ENCODE data around the gene PRKN. TPM values are rescaled to one million over a fixed set of nuclear protein-coding genes. Genes with fewer than 3 reads are reported as not detected.

The PRKN gene
- total RNA-seq, 1 donor from 2014 or later = 2.8 TPM

DNA sequence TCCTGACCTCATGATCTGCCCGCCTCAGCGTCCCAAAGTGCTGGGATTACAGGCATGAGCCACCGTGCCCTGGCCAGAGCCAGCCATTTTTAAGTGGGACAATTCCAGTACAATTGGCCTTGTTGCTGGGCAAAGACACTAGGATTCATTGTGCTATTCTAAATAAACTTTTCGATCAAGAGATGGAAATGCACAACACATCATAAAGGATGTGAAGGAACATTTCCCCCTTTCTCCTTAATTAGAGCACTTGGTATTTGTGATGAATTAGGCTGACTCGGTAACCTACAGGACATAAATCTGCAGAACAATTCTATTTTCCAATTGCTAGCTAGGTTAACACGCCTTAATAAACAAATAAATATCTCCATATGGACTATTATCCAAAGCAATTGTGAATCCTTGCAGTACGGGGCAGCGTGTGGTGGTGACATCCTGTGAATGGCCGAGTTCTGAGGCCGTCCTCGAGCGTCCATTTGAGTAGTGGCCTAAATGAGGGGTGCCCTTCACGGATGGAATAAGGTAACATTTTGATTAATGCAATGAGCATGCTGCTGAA, 1047.5 kb downstream of the PRKN start:
- Mint-ChIP-seq H3K36me3 (no peaks in the 10 kb centered on the region), H3K9me3 (no peaks in the 10 kb centered on the region), H3K27me3 (ENCODE audit: insufficient read depth, low read depth) (peaks cover under 1% of the 10 kb centered on the region), H3K4me1 (peaks cover 10% of the 10 kb centered on the region), H3K4me3 (no peak overlapping the region), H3K27ac (no peak overlapping the region)
- Histone ChIP-seq H3K4me1 (peaks cover 11% of the 10 kb centered on the region), H2AFZ (replicated peaks) (no peak overlapping the region), H3K9me3 (ENCODE audit: low read depth) (no peaks in the 10 kb centered on the region), H3K27me3 (no peaks in the 10 kb centered on the region), H3K27ac (no peak overlapping the region), H3K36me3 (no peaks in the 10 kb centered on the region), H3F3A (ENCODE audit: low read depth) (no peaks in the 10 kb centered on the region), H3K9ac (no peak overlapping the region), H3K79me2 (ENCODE audit: low read depth) (no peaks in the 10 kb centered on the region), H4K20me1 (ENCODE audit: low read depth) (no peaks in the 10 kb centered on the region), H3K4me3 (no peak overlapping the region), H3K4me2 (no peak overlapping the region)
- TF ChIP-seq, protein P1, sequence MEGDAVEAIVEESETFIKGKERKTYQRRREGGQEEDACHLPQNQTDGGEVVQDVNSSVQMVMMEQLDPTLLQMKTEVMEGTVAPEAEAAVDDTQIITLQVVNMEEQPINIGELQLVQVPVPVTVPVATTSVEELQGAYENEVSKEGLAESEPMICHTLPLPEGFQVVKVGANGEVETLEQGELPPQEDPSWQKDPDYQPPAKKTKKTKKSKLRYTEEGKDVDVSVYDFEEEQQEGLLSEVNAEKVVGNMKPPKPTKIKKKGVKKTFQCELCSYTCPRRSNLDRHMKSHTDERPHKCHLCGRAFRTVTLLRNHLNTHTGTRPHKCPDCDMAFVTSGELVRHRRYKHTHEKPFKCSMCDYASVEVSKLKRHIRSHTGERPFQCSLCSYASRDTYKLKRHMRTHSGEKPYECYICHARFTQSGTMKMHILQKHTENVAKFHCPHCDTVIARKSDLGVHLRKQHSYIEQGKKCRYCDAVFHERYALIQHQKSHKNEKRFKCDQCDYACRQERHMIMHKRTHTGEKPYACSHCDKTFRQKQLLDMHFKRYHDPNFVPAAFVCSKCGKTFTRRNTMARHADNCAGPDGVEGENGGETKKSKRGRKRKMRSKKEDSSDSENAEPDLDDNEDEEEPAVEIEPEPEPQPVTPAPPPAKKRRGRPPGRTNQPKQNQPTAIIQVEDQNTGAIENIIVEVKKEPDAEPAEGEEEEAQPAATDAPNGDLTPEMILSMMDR (IDR thresholded peaks at IDR 0.05) = no peak
- TF ChIP-seq EZH2phosphoT487 (IDR thresholded peaks at IDR 0.05) (no peak), EZH2 (IDR thresholded peaks at IDR 0.05) (no peak)
- no peak for DNase-seq (ENCODE audit: low spot score)

DNA sequence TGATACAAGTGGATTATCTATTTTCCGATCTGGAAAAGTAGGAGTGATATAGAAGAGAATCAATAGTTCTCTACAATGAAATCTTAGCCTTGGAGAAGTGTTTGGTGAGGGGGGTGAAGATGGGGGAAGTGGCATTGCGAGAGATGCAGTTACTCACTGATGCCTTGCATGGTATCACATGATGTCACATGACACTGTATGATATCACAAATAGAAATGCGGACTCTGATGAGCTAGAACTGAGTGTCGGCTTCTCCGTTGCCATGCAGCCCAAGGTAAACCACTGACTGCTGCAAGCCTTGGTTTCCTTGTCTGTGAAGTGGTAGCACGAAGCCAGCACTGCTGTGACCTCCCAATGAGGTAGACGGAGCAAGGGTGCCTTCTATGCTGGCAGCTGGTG, 1050.4 kb downstream of the PRKN start:
- H3K4me3 Mint-ChIP-seq = no peak overlapping the region
- H3K36me3 ChIP-seq = no peaks in the 10 kb centered on the region
- no peak overlapping the region for H2AFZ ChIP-seq (replicated peaks)
- DNase-seq (ENCODE audit: low spot score) = no peak
- H3K27me3 Mint-ChIP-seq (ENCODE audit: insufficient read depth, low read depth) = no peaks in the 10 kb centered on the region
- H3K36me3 Mint-ChIP-seq = no peaks in the 10 kb centered on the region
- H3F3A ChIP-seq (ENCODE audit: low read depth) = no peaks in the 10 kb centered on the region
- H3K79me2 ChIP-seq (ENCODE audit: low read depth) = no peaks in the 10 kb centered on the region
- H3K27ac ChIP-seq = no peak overlapping the region
- H3K4me3 ChIP-seq = no peak overlapping the region
- no peak overlapping the region for H3K9ac ChIP-seq
- no peaks in the 10 kb centered on the region for H3K27me3 ChIP-seq
- no peaks in the 10 kb centered on the region for H4K20me1 ChIP-seq (ENCODE audit: low read depth)
- TF ChIP-seq EZH2 (IDR thresholded peaks at IDR 0.05) = no peak
- TF ChIP-seq EZH2phosphoT487 (IDR thresholded peaks at IDR 0.05) = no peak
- TF ChIP-seq, protein P1 (IDR thresholded peaks at IDR 0.05) = no peak
- H3K4me2 ChIP-seq = no peak overlapping the region
- H3K4me1 Mint-ChIP-seq = peaks cover under 1% of the 10 kb centered on the region
- no peaks in the 10 kb centered on the region for H3K9me3 Mint-ChIP-seq
- H3K9me3 ChIP-seq (ENCODE audit: low read depth) = no peaks in the 10 kb centered on the region
- H3K4me1 ChIP-seq = peaks cover 11% of the 10 kb centered on the region
- no peak overlapping the region for H3K27ac Mint-ChIP-seq

- Histone ChIP-seq H3K4me1 (peaks cover 11% of the 10 kb centered on the region), H3F3A (ENCODE audit: low read depth) (no peaks in the 10 kb centered on the region), H3K27ac (no peak overlapping the region), H2AFZ (replicated peaks) (no peak overlapping the region), H3K36me3 (no peaks in the 10 kb centered on the region), H3K9me3 (ENCODE audit: low read depth) (no peaks in the 10 kb centered on the region), H4K20me1 (ENCODE audit: low read depth) (no peaks in the 10 kb centered on the region), H3K27me3 (no peaks in the 10 kb centered on the region), H3K4me3 (no peak overlapping the region), H3K79me2 (ENCODE audit: low read depth) (no peaks in the 10 kb centered on the region), H3K9ac (no peak overlapping the region), H3K4me2 (no peak overlapping the region)
- H3K36me3 Mint-ChIP-seq = no peaks in the 10 kb centered on the region
- no peak overlapping the region for H3K4me3 Mint-ChIP-seq
- TF ChIP-seq, protein P1 (IDR thresholded peaks at IDR 0.05) = no peak
- TF ChIP-seq EZH2 (IDR thresholded peaks at IDR 0.05) = no peak
- H3K27ac Mint-ChIP-seq = no peak overlapping the region
- H3K9me3 Mint-ChIP-seq = no peaks in the 10 kb centered on the region
- no peak for DNase-seq (ENCODE audit: low spot score)
- no peaks in the 10 kb centered on the region for H3K27me3 Mint-ChIP-seq (ENCODE audit: insufficient read depth, low read depth)
- no peaks in the 10 kb centered on the region for H3K4me1 Mint-ChIP-seq
Measured at GRCh38 chr6:161676586-161676985, 1051.0 kb downstream of the PRKN start.

Data from neural progenitor cell (in vitro differentiated cells).